PC-9 (cell line): ENCODE data around the gene ITIH3.

Experiments
- EZH2 ChIP-seq: fragments of 200-600 bp; sonication (generic); IDR thresholded peaks from 2 replicates; pipeline ENCODE4 v1.8.0; 2017; ENCODE audit warnings: antibody characterized with exemption, low read depth
- TF ChIP-seq, protein P1 (sequence below): fragments of 200-600 bp; sonication (generic); conservative IDR thresholded peaks from 2 replicates; pipeline ENCODE4 v1.6.1; 2017; ENCODE audit warnings: mixed run types, antibody characterized with exemption, mild to moderate bottlenecking, moderate library complexity

DNA sequence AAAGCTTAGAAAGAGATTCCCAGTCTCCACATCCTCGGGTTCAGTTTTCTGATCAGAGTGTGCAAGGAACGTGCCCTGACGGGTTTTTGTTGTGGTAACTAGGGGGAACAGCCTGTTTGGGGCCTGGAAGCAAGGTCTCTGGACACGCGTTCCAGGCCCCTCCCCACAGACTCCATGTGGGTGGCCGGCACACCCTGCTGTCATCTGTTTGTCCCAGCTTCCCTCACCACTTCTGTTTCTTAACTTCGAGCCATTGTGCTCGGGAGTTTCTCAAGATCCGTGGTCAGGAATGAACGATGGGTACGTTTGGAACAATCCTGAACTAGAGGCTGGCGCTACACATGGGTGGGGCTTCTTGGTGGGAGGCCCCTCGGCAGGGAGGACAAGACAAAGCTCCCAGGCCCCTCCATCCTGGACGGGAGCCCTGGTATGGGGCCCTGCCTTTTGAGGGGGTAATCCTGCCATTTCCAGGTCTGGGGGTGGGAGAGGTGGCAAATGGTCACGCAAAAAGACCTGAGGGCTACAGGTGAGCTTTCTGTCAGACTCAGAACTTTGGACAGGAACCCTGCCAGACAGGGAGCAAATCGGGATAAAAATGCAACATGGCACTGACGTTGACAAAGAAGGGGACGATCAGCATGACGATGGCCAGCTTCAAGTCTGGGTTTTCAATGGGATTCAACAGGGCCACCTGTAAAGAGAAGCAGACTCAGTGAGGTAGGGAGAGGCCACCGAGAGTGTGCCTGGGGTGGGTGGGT lies 48.7 kb downstream of the ITIH3 start:
- TF ChIP-seq, protein P1, sequence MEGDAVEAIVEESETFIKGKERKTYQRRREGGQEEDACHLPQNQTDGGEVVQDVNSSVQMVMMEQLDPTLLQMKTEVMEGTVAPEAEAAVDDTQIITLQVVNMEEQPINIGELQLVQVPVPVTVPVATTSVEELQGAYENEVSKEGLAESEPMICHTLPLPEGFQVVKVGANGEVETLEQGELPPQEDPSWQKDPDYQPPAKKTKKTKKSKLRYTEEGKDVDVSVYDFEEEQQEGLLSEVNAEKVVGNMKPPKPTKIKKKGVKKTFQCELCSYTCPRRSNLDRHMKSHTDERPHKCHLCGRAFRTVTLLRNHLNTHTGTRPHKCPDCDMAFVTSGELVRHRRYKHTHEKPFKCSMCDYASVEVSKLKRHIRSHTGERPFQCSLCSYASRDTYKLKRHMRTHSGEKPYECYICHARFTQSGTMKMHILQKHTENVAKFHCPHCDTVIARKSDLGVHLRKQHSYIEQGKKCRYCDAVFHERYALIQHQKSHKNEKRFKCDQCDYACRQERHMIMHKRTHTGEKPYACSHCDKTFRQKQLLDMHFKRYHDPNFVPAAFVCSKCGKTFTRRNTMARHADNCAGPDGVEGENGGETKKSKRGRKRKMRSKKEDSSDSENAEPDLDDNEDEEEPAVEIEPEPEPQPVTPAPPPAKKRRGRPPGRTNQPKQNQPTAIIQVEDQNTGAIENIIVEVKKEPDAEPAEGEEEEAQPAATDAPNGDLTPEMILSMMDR = no peak
- TF ChIP-seq EZH2 = no peak
